Mononuclear cell (primary cell): ENCODE results near the gene SLC6A11. TPM values are rescaled to one million over a fixed set of nuclear protein-coding genes. Genes with fewer than 3 reads are reported as not detected.

Experiments
- H3K27me3 ChIP-seq: 2 replicates; pipeline ENCODE4 v1.6.0; 2011; ENCODE audit warnings: low read length, control low read depth; ENCODE audit not compliant: insufficient read depth
- H3K4me1 ChIP-seq: 2 replicates; pipeline ENCODE4 v1.5.1; 2011; ENCODE audit warnings: mild to moderate bottlenecking, low read length, control low read depth; ENCODE audit not compliant: insufficient read depth
- H3K4me3 ChIP-seq: 2 replicates; pipeline ENCODE4 v1.5.1; 2011; ENCODE audit warnings: mild to moderate bottlenecking, low read length, moderate library complexity
- H3K9me3 ChIP-seq: 2 replicates; pipeline ENCODE4 v1.5.1; 2011; ENCODE audit warnings: low read depth, mild to moderate bottlenecking, control low read depth, low read length
- total RNA-seq: library from RNA; depleted of rRNA; stranded (reverse); fragments of >200 nt; gene quantifications from one replicate; pipeline ENCODE4 v1.2.3, GENCODE V29; 2012

Gene SLC6A11
- total RNA-seq, 1 donor: under 0.01 TPM

DNA sequence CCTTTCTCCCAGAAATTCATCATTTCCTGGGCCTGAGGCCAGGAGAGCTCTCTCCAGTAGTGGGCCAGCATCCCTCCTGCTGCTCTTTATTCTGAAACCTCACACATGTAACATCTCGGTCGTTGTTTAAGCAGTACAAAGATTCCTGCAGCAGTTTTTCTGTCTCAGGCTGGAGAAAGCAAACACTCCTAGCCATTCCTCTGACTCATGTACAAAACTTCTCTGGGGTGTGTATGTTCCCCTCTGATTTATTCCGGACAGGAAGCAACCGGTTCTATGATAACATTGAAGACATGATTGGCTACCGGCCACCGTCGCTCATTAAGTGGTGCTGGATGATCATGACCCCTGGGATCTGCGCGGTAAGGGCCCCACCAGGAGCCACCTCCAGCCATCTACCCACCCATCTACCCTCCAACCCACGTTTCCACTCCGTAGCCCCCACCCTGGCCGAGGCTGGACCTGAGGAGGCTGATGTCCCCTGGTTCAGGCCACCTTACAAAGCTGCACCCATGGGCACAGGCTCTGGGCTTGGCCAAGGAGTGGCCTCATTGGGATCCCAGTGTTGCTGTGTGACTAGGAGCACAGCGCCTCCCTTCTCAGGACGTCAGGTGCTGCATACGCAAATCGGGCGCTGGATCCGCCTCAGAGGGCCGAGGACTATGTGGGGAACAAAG, 117.9 kb downstream of the SLC6A11 start:
- H3K4me3 ChIP-seq: no peak overlapping the region
- H3K27me3 ChIP-seq: no peaks in the 10 kb centered on the region
- H3K4me1 ChIP-seq: no peaks in the 10 kb centered on the region
- no peaks in the 10 kb centered on the region for H3K9me3 ChIP-seq

DNA sequence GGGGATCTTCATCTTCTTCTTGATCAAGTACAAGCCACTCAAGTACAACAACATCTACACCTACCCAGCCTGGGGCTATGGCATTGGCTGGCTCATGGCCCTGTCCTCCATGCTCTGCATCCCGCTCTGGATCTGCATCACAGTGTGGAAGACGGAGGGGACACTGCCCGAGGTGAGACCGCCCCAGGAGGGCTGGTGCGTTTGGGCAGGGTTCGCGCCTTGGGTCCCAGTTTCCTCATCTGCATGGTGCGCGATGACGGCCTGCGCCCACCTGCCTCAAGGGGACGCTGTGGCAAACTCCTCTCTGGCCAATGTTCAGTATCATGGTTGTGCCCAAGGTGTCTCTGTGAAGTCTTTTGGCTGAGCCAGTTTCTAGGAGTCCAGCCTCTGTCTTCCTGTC, 119.0 kb downstream of the SLC6A11 start:
- Histone ChIP-seq H3K4me3 (no peak overlapping the region), H3K4me1 (no peaks in the 10 kb centered on the region), H3K27me3 (no peaks in the 10 kb centered on the region)

DNA sequence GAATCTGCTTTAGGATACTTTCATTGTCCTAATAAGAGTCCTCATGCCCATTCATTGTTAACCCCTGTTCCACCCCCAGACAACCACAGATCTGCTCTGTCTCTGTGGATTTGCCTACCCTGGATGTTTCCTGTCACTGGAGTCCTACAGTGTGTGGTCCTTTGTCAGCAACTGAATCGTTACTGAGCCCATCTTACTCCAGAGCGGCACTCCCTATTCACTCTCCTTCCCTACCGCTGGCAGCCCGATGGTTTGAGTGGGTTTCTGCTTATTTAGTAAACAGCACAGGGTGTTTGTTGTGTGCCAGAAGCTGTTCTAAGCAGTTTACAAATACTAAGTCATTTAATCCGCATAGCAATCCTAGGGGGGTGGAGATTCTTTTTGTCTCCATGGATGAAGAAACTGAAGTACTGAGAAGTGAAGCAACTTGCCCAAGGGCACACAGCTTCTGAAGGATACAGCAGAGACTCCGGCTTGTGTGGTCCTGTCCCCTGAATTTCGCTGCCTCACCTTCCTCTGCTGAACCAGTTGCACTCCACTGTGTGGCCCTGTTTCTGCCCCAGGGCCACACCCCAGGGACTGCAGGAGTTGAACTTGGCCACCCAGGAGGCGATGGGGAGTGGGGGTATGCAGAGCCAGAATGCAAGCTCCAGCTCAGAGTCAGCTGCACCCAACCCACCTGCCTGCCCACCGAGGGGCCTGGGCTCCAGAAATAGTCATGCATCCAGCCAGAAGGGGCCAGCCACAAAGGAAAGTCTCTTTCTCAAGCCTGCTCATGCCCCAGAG, 120.0 kb downstream of the SLC6A11 start:
- H3K4me3 ChIP-seq: no peak overlapping the region
- H3K9me3 ChIP-seq: no peaks in the 10 kb centered on the region
- no peaks in the 10 kb centered on the region for H3K27me3 ChIP-seq
- H3K4me1 ChIP-seq: no peaks in the 10 kb centered on the region

More for the DNA sequence above, 119.0 kb downstream of the SLC6A11 start:
- no peaks in the 10 kb centered on the region for H3K9me3 ChIP-seq

DNA sequence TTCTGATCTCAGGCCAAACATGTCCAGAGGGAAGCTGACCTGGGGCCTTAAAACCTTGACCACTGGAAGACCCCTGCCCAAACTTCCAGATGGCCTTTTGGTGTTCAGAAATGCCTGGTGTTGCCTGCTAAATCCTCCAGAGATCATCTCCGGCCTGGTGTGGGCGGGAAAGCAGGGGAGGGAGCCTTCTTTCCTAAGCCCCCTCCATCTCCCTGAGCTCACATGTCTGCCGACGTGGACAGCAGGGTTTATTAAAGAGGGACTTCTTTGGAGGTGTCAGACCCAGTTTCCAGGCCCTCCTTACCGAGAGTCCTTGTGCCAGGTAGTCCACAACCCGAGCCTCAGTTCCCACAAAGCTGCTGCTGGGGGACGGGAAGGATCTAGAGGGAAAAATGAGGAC, 120.7 kb downstream of the SLC6A11 start:
- H3K9me3 ChIP-seq: no peaks in the 10 kb centered on the region
- no peaks in the 10 kb centered on the region for H3K27me3 ChIP-seq
- no peak overlapping the region for H3K4me3 ChIP-seq
- no peaks in the 10 kb centered on the region for H3K4me1 ChIP-seq

DNA sequence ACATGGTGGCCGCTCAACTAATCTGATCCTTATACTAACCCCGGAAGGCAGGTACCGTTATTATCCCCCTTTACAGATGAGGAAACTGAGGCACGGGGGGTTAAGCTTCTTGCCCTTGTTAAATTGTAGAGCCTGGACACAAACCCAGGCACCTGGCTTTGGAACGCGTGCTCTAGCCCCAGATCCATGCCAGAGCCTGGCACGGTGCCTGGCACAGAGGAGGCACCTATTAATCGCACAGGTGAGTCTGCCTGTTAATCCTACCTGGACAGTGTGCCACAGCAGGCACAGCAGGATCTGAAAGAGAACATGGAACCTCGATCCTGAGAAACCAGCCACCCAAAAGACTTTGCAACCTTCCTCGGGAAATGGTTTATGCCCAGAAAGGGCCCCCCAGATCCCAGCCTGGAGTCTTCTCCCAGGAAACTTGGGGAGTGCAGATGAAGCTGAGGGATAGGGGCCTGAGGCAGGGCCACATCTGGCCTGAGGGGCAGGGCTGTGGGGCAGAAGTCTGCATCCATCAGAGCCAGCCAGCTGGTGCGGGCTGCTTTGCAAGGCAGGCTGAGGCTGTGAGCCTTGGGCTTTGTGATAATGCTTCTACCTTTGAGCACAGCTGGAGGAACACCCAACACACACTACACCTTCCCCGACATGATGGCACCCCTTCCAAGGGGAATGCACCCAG, 121.3 kb downstream of the SLC6A11 start:
- H3K4me1 ChIP-seq: no peaks in the 10 kb centered on the region

DNA sequence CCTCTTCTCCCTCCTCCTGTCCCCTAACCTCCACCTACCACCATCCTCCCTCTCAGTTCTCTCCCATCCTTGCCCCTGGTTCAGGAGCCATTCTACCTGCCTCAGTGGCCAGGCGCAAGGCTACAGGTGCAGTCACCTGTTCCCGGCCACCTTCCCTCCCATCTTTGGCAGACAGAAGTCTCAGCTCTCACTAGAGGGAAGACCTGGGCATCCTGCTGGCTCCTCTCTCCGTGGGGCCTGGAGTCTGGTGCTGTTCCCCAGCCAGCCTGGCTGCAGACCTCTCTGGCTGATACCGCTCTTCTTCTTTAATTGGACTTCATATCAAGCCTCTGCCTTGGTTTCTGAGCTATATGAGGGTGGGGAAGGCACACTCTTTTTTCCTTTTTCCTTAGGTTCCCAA, 123.5 kb downstream of the SLC6A11 start:
- Histone ChIP-seq H3K4me3 (no peak overlapping the region), H3K9me3 (no peaks in the 10 kb centered on the region), H3K4me1 (no peaks in the 10 kb centered on the region), H3K27me3 (no peaks in the 10 kb centered on the region)

More for the DNA sequence above, 121.3 kb downstream of the SLC6A11 start:
- no peaks in the 10 kb centered on the region for H3K27me3 ChIP-seq
- H3K4me3 ChIP-seq: no peak overlapping the region
- no peaks in the 10 kb centered on the region for H3K9me3 ChIP-seq

DNA sequence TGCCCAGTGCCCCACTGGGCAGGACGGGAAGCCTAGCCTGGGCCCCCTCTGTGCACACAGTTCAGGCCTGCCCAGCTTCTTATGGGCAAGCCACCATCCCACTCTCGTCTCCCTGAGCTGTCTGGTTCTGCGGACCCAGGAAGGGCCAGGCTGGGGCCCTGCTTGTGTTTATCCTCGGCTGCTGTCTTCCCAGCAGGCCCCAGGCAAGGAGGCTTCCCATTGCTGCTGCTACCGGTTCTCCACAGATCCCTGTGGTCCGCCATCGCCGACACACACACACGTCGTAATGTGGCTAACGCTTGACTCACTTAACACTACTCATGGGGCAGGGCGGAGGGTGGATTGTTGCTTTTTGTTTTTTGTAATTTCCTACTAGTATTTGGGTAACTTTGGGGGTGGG, 124.1 kb downstream of the SLC6A11 start:
- H3K9me3 ChIP-seq: no peaks in the 10 kb centered on the region
- H3K4me3 ChIP-seq: no peak overlapping the region

DNA sequence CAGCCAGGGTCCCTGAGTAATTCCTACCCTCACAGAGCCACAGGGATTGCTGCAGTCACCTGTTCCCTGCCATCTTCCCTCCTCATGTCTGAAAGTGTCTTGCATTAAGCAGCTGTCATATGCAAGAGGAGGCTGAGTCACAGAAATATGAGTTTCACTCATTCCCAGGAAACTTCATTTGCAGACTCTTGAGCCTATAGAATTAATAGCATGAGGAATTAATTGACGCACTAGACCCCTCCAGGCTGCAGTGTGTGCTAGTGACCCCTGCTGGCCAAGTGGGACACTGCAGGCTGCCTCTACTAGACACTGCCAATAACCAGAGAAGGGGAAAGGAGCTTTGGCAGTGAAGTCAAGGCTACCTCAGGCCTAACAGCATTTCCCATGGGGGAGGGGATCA, 125.9 kb downstream of the SLC6A11 start:
- Histone ChIP-seq H3K27me3 (no peaks in the 10 kb centered on the region), H3K4me3 (no peak overlapping the region), H3K4me1 (no peaks in the 10 kb centered on the region), H3K9me3 (no peaks in the 10 kb centered on the region)

More for the DNA sequence above, 124.1 kb downstream of the SLC6A11 start:
- no peaks in the 10 kb centered on the region for H3K27me3 ChIP-seq
- H3K4me1 ChIP-seq: no peaks in the 10 kb centered on the region

DNA sequence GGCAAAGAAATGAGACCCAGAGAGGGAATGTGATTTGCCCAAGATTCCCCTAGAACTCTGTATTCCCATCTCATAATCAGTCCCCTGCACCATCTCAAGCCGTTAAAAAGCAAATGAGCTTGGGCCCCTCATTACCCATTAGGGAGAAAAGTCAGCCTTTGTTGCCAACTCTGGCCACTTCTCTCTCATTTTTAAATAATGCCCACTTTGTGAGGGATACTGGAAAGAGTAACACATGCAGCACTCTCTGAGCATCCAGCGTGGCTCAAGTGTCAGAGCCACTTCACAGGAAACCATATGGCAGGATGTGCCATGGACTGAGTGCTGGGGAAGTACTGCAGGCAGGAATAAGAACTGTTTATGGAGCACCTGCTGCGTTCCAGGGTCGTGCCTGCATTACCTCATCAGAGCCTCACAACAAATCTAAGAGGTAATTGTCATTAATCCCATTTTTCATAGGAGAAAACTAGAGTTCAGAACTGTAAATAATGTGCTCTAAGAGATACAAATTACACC, 126.7 kb downstream of the SLC6A11 start:
- no peaks in the 10 kb centered on the region for H3K9me3 ChIP-seq

DNA sequence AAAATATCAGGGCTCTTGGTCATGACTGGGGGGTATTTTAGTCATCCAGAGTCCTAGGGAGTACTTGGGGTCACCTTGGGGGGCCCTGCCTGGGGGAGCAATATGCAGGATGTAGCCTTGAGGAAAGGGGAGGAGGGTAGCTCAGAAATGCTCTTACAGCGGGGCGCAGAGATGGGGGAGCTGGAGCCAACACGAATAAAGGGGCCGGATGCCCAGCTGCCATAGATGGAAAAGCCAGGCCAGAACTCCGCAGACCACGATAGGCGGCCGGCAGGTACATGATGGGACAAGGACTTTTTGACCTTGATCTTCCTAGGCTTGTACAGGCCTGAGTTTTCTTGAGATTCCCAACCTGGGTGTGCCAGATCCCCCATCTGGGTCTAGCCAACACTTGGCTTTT, 128.8 kb downstream of the SLC6A11 start:
- no peaks in the 10 kb centered on the region for H3K4me1 ChIP-seq
- no peak overlapping the region for H3K4me3 ChIP-seq
- H3K9me3 ChIP-seq: no peaks in the 10 kb centered on the region
- H3K27me3 ChIP-seq: no peaks in the 10 kb centered on the region

More for the DNA sequence above, 126.7 kb downstream of the SLC6A11 start:
- Histone ChIP-seq H3K27me3 (no peaks in the 10 kb centered on the region), H3K4me3 (no peak overlapping the region), H3K4me1 (no peaks in the 10 kb centered on the region)

DNA sequence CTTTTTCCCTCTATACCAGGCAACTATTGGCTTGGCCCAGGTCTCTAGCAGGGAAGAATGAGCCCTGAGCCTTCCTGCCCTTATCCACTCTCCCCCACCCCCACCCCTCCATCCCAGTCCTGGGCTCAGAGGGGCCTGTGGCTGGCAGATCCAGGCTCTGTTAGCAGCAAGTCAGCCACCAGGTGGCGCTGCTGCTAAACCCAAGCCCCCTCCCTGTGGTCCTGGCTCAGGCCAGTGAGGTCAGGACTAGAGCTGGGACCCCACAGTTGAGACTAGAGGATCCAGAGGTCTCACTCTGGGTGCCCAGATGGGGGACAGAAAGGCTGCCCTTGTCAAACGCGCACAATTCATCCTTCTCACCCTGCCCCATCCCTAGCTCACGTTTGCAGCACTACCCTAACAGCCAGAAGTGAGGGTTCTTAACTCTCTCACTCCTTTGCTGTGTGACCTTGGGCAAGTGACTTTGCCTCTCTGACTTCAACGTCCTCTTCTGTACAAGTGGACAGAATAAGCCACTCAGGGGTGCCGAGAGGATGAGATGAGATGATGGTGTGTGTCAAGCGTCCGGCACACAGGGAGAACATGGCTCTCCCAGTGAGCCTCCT, 129.8 kb downstream of the SLC6A11 start:
- Histone ChIP-seq H3K9me3 (no peaks in the 10 kb centered on the region), H3K27me3 (no peaks in the 10 kb centered on the region), H3K4me3 (no peak overlapping the region), H3K4me1 (no peaks in the 10 kb centered on the region)

DNA sequence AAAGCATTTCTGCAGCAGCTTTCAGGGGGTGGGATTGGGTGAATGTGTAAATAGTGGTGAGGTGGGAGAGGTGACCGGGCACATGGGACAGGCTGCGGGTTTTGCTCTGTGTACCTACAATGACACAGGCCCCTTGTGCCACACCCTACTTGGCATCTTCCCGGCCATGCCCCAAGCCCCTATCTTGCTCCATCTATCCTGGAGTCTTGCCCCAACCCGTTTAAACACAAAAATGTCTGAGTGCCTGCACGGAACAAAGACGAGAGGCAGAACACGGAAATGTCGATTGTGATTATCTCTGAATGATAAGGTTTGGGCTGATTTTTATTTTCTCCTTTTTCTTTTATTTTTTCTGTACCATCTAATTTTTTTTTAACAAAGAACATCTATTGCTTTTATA, 130.5 kb downstream of the SLC6A11 start:
- H3K9me3 ChIP-seq: no peaks in the 10 kb centered on the region

DNA sequence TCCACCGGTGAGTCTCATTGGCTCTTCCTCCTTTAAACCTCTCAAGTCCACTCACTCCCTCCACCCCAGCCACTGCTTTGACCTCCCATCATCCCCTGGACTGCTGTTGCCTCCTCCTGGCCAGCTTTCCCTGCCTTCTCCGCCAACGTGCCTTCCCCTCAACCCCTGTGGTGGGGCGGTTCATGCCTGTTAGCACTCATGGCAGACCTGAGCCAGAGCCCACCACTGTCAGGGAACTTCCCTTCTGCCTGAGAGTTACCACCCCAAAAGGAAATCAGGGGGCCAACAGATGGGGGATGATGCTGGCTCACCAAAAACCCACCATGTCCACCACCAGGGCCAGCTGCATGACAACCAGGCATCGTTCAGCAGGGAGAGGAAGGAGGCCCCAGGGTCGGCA, 132.3 kb downstream of the SLC6A11 start:
- H3K4me1 ChIP-seq: no peaks in the 10 kb centered on the region
- H3K27me3 ChIP-seq: no peaks in the 10 kb centered on the region
- no peak overlapping the region for H3K4me3 ChIP-seq
- H3K9me3 ChIP-seq: no peaks in the 10 kb centered on the region

More for the DNA sequence above, 130.5 kb downstream of the SLC6A11 start:
- Histone ChIP-seq H3K4me1 (no peaks in the 10 kb centered on the region), H3K4me3 (no peak overlapping the region), H3K27me3 (no peaks in the 10 kb centered on the region)

DNA sequence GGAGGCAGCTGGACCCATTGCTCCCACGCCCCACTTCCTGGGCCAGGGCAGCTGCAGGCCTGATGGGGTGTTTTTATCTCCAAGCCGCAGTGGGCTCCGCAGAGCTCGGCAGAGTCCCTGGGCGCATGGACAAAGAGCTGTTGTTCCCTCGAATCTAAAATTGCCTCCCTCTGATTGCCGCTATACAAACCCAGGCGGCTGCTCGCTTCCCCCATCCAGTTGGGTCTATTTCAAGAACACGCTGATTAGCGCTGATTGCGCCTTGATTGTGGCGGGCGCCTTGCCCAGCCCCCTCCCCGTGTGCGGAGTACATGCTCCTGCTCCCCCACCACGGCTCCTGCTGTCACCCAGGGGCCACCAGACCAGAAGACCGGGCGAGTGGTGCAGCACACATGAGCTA, 133.2 kb downstream of the SLC6A11 start:
- H3K27me3 ChIP-seq: no peaks in the 10 kb centered on the region
- H3K4me3 ChIP-seq: no peak overlapping the region
- no peaks in the 10 kb centered on the region for H3K4me1 ChIP-seq
- no peaks in the 10 kb centered on the region for H3K9me3 ChIP-seq
